HCT116 (cell line): ENCODE results near the gene P4HA2. TPM values are rescaled to one million over a fixed set of nuclear protein-coding genes. Genes with fewer than 3 reads are reported as not detected.

Experiments used
- ATAC-seq: fragments of 200-7000 bp; cut with Tn5 transposase; 2 replicates; pipeline ENCODE4 v1.9.1; 2020; ENCODE audit warnings: mild to moderate bottlenecking, moderate library complexity
- BruUV-seq: library from RNA; stranded (reverse); fragments of 400-500 nt; replicated peaks from 2 replicates; lab custom pipeline; 2021; lab: Mats Ljungman, UMichigan
- CTCF ChIA-PET: fragments of 300-600 bp; sonication (Branson Sonifier 250); formaldehyde crosslinking; loops from one replicate; lab custom pipeline; 2021; ENCODE audit warnings: antibody characterized with exemption; lab: Charles Lee
- POLR2A ChIA-PET: fragments of 300-600, 350-600 bp; sonication (Branson Sonifier 250); formaldehyde crosslinking; loops from one replicate; lab custom pipeline; 2021; ENCODE audit warnings: antibody characterized with exemption; lab: Charles Lee
- RAD21 ChIA-PET, 2 experiments: fragments of 300-600 bp; sonication (Branson Sonifier 250); formaldehyde crosslinking; loops; one replicate each; lab custom pipeline; 2023; ENCODE audit warnings: low total read pairs in 2 of 2; ENCODE audit not compliant: uncharacterized antibody in 2 of 2, unreplicated experiment in 2 of 2, low non-redundant PET in 1 of 2; lab: Charles Lee
- DNase-seq: peaks from one replicate; pipeline ENCODE4 v3.0.0-alpha.2; 2010; ENCODE audit warnings: low read depth, low spot score
- H2AFZ ChIP-seq: fragments of 200-600 bp; shearing (Covaris generic), sonication (generic); 2 replicates; pipeline ENCODE4 v1.6.1; 2017; ENCODE audit warnings: low read depth, mixed run types, mixed read lengths, antibody characterized with exemption, low read length; ENCODE audit not compliant: poor library complexity, severe bottlenecking
- H3K27ac ChIP-seq: 2 replicates; pipeline ENCODE4 v1.5.1; 2012; ENCODE audit warnings: low read depth, low read length
- H3K27me3 ChIP-seq: fragments of 200-600 bp; sonication (generic); 2 replicates; pipeline ENCODE4 v1.6.1; 2016; ENCODE audit warnings: mixed run types, low read length, mixed read lengths; ENCODE audit not compliant: insufficient read depth
- H3K36me3 ChIP-seq, 2 experiments: fragments of 200-500 bp in 1 of 2; fragments of 200-600 bp in 1 of 2; sonication (Bioruptor generic) in 1 of 2; sonication (generic) in 1 of 2; 2 replicates each; pipeline versions ENCODE4 v1.5.1 to v1.6.1; 2014 to 2016; ENCODE audit warnings: low read length in 2 of 2, inconsistent platforms in 1 of 2, mixed read lengths in 1 of 2, mixed run types in 1 of 2; ENCODE audit not compliant: insufficient read depth in 2 of 2, control insufficient read depth in 1 of 2
- H3K4me1 ChIP-seq, 2 experiments: fragments of 200-600 bp in 1 of 2; sonication (generic) in 1 of 2; 2 replicates each; pipeline versions ENCODE4 v1.5.1 to v1.6.1; 2012 to 2017; ENCODE audit warnings: low read length in 2 of 2, inconsistent platforms in 1 of 2, mild to moderate bottlenecking in 1 of 2, mixed read lengths in 1 of 2, mixed run types in 1 of 2, moderate library complexity in 1 of 2; ENCODE audit not compliant: insufficient read depth in 2 of 2, control insufficient read depth in 1 of 2
- H3K4me2 ChIP-seq: fragments of 200-600 bp; sonication (generic); 2 replicates; pipeline ENCODE4 v1.6.1; 2017; ENCODE audit warnings: mixed run types, low read length, mixed read lengths
- H3K4me3 ChIP-seq, 2 experiments: fragments of 200-600 bp in 1 of 2; sonication (generic) in 1 of 2; replicated peaks in 1 of 2; 2 replicates each; pipeline ENCODE4 v1.5.1; 2011 to 2016; ENCODE audit warnings: low read length in 2 of 2, control low read depth in 1 of 2, low read depth in 1 of 2, mild to moderate bottlenecking in 1 of 2, mixed read lengths in 1 of 2, mixed run types in 1 of 2
- H3K79me2 ChIP-seq: fragments of 200-600 bp; sonication (generic); 2 replicates; pipeline ENCODE4 v1.6.1; 2017; ENCODE audit warnings: mild to moderate bottlenecking, mixed run types, low read length, moderate library complexity, mixed read lengths; ENCODE audit not compliant: insufficient read depth
- H3K9ac ChIP-seq: fragments of 200-600 bp; sonication (generic); 2 replicates; pipeline ENCODE4 v1.6.1; 2016; ENCODE audit warnings: low read length, mixed read lengths
- H3K9me2 ChIP-seq: fragments of 200-600 bp; sonication (generic), shearing (Covaris generic); 2 replicates; pipeline ENCODE4 v1.6.1; 2017; ENCODE audit warnings: mixed run types, mild to moderate bottlenecking, moderate library complexity; ENCODE audit not compliant: insufficient read depth
- H3K9me3 ChIP-seq, 2 experiments: fragments of 200-500 bp in 1 of 2; fragments of 200-600 bp in 1 of 2; sonication (Bioruptor generic) in 1 of 2; sonication (generic) in 1 of 2; 2 replicates each; pipeline ENCODE4 v1.6.1; 2014 to 2017; ENCODE audit warnings: low read length in 2 of 2, mixed read lengths in 2 of 2, inconsistent platforms in 1 of 2, low read depth in 1 of 2, mild to moderate bottlenecking in 1 of 2, mixed run types in 1 of 2, moderate library complexity in 1 of 2; ENCODE audit not compliant: control insufficient read depth in 1 of 2, insufficient read depth in 1 of 2
- H4K20me1 ChIP-seq: fragments of 200-600 bp; sonication (generic), shearing (Covaris generic); 2 replicates; pipeline ENCODE4 v1.6.1; 2017; ENCODE audit warnings: mixed run types, mild to moderate bottlenecking, moderate library complexity; ENCODE audit not compliant: insufficient read depth
- EZH2phosphoT487 ChIP-seq: fragments of 200-600 bp; IDR thresholded peaks from 2 replicates; pipeline ENCODE4 v1.6.1; 2018; ENCODE audit warnings: antibody characterized with exemption, borderline replicate concordance
- FOSL1 ChIP-seq: IDR thresholded peaks from 2 replicates; pipeline ENCODE4 v1.6.1; 2012; ENCODE audit warnings: low read depth
- SIN3A ChIP-seq: IDR thresholded peaks from 2 replicates; pipeline ENCODE4 v1.6.1; 2012; ENCODE audit warnings: low read depth
- SRF ChIP-seq: IDR thresholded peaks from 2 replicates; pipeline ENCODE4 v1.6.1; 2012; ENCODE audit warnings: low read depth
- intact Hi-C: fragments of 100-400 bp; cut with micrococcal nuclease; formaldehyde crosslinking; loops from 2 replicates; pipeline ENCODE4 v1.10.0; 2022
- total RNA-seq: library from RNA; stranded (reverse); gene quantifications from one replicate; pipeline ENCODE4 v1.2.1, GENCODE V29; 2021; ENCODE audit not compliant: unreplicated experiment
- TF ChIP-seq, protein P1 (sequence below): IDR thresholded peaks from 2 replicates; pipeline ENCODE4 v1.6.1; 2012
- TF ChIP-seq, protein P2 (sequence below): IDR thresholded peaks from 2 replicates; pipeline ENCODE4 v1.6.1; 2012; ENCODE audit warnings: low read depth
- TF ChIP-seq, protein P3 (sequence below), 3 experiments: fragments of 200-600 bp in 1 of 3; sonication (generic) in 1 of 3; IDR thresholded peaks in 2 of 3; conservative IDR thresholded peaks in 1 of 3; 2 replicates each; pipeline ENCODE4 v1.5.1; 2012 to 2017; ENCODE audit warnings: low read depth in 2 of 3, low read length in 2 of 3, antibody characterized with exemption in 1 of 3, borderline replicate concordance in 1 of 3, control low read depth in 1 of 3, mild to moderate bottlenecking in 1 of 3, mixed read lengths in 1 of 3, mixed run types in 1 of 3, moderate library complexity in 1 of 3; ENCODE audit not compliant: insufficient read depth in 1 of 3

Gene P4HA2
- total RNA-seq, 1 experiment from 2014 or later = 29.0 TPM

DNA sequence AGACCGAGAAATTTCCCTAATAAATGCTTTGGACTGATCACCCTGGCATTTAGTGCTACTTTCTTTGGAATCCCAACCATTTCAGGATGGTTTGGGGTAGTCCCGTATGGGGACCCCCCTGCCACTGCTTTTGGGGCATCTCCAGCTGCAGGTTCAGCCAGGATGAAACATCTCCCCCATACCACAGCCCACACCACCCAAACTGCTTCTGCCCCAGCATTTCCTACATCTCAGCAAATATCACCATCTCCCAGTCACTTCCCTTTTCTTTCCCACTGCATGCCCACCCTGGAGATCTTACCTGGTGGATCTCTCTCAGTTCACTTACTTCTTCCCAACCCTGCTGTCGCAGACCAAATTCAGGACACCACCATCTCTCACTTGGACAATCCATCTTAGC lies 4.8 kb upstream of the P4HA2 start:
- Histone ChIP-seq H3K4me1 (peaks cover 0 to 10% of the 10 kb centered on the region in 2 experiments; a peak in 2 of 4 replicates), H3K79me2 (no peaks in the 10 kb centered on the region), H3K36me3 (no peaks in the 10 kb centered on the region), H4K20me1 (no peaks in the 10 kb centered on the region), H3K27me3 (no peaks in the 10 kb centered on the region), H3K9ac (no peak overlapping the region), H3K4me2 (no peak overlapping the region), H3K4me3 (no peak overlapping the region), H3K9me3 (no peaks in the 10 kb centered on the region), H3K27ac (no peak overlapping the region), H2AFZ (no peak overlapping the region), H3K9me2 (no peaks in the 10 kb centered on the region)
- DNase-seq = no peak
- TF ChIP-seq FOSL1 (no peak), EZH2phosphoT487 (no peak), SRF (no peak), SIN3A (no peak)
- TF ChIP-seq, protein P1, sequence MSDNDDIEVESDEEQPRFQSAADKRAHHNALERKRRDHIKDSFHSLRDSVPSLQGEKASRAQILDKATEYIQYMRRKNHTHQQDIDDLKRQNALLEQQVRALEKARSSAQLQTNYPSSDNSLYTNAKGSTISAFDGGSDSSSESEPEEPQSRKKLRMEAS = no peak
- TF ChIP-seq, protein P2, sequence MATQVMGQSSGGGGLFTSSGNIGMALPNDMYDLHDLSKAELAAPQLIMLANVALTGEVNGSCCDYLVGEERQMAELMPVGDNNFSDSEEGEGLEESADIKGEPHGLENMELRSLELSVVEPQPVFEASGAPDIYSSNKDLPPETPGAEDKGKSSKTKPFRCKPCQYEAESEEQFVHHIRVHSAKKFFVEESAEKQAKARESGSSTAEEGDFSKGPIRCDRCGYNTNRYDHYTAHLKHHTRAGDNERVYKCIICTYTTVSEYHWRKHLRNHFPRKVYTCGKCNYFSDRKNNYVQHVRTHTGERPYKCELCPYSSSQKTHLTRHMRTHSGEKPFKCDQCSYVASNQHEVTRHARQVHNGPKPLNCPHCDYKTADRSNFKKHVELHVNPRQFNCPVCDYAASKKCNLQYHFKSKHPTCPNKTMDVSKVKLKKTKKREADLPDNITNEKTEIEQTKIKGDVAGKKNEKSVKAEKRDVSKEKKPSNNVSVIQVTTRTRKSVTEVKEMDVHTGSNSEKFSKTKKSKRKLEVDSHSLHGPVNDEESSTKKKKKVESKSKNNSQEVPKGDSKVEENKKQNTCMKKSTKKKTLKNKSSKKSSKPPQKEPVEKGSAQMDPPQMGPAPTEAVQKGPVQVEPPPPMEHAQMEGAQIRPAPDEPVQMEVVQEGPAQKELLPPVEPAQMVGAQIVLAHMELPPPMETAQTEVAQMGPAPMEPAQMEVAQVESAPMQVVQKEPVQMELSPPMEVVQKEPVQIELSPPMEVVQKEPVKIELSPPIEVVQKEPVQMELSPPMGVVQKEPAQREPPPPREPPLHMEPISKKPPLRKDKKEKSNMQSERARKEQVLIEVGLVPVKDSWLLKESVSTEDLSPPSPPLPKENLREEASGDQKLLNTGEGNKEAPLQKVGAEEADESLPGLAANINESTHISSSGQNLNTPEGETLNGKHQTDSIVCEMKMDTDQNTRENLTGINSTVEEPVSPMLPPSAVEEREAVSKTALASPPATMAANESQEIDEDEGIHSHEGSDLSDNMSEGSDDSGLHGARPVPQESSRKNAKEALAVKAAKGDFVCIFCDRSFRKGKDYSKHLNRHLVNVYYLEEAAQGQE = no peak
- TF ChIP-seq, protein P3, sequence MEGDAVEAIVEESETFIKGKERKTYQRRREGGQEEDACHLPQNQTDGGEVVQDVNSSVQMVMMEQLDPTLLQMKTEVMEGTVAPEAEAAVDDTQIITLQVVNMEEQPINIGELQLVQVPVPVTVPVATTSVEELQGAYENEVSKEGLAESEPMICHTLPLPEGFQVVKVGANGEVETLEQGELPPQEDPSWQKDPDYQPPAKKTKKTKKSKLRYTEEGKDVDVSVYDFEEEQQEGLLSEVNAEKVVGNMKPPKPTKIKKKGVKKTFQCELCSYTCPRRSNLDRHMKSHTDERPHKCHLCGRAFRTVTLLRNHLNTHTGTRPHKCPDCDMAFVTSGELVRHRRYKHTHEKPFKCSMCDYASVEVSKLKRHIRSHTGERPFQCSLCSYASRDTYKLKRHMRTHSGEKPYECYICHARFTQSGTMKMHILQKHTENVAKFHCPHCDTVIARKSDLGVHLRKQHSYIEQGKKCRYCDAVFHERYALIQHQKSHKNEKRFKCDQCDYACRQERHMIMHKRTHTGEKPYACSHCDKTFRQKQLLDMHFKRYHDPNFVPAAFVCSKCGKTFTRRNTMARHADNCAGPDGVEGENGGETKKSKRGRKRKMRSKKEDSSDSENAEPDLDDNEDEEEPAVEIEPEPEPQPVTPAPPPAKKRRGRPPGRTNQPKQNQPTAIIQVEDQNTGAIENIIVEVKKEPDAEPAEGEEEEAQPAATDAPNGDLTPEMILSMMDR (IDR thresholded peaks at IDR 0.05 in 2 of 3, conservative IDR thresholded peaks at IDR 0.05 in 1 of 3; ENCODE audit: borderline replicate concordance in 1 of 3, insufficient read depth in 1 of 3, low read depth in 2 of 3, low read length in 2 of 3) = no peak
- no peak for ATAC-seq
- no TSS peak for BruUV-seq
- ChIA-PET POLR2A (no interaction called here), CTCF (no interaction called here), RAD21 (no interaction called here)
- intact Hi-C loops = no loop called here
